Loucy (cell line): ENCODE measurements around the gene CHD6.

Experiments
- H2AFZ ChIP-seq: fragments of 200-600 bp; sonication (generic); 2 replicates; pipeline ENCODE4 v1.6.0; 2016; ENCODE audit warnings: antibody characterized with exemption, mild to moderate bottlenecking, low read length, moderate library complexity
- H3F3A ChIP-seq: fragments of 200-600 bp; 2 replicates; pipeline ENCODE4 v1.6.0; 2016; ENCODE audit warnings: antibody characterized with exemption, low read depth, mild to moderate bottlenecking
- H3K27me3 ChIP-seq: fragments of 200-600 bp; sonication (generic); 2 replicates; pipeline ENCODE4 v1.6.1; 2014; ENCODE audit warnings: low read length, mild to moderate bottlenecking; ENCODE audit not compliant: insufficient read depth, poor library complexity, severe bottlenecking
- H3K36me3 ChIP-seq: fragments of 200-600 bp; sonication (generic); 2 replicates; pipeline ENCODE4 v1.6.1; 2016; ENCODE audit warnings: low read length; ENCODE audit not compliant: insufficient read depth
- H3K4me1 ChIP-seq: fragments of 200-600 bp; sonication (generic); 2 replicates; pipeline ENCODE4 v1.5.1; 2014; ENCODE audit warnings: low read length, mild to moderate bottlenecking; ENCODE audit not compliant: insufficient read depth, poor library complexity, severe bottlenecking
- H3K4me2 ChIP-seq: fragments of 200-600 bp; sonication (generic); 2 replicates; pipeline ENCODE4 v1.6.0; 2014; ENCODE audit warnings: antibody characterized with exemption, low read length, low read depth, mild to moderate bottlenecking; ENCODE audit not compliant: poor library complexity, severe bottlenecking
- H3K4me3 ChIP-seq: fragments of 200-600 bp; sonication (generic); 2 replicates; pipeline ENCODE4 v1.5.1; 2014; ENCODE audit warnings: low read length, mild to moderate bottlenecking, mixed read lengths; ENCODE audit not compliant: poor library complexity, severe bottlenecking
- H3K79me2 ChIP-seq: fragments of 200-600 bp; sonication (generic); 2 replicates; pipeline ENCODE4 v1.6.1; 2014; ENCODE audit warnings: low read length; ENCODE audit not compliant: insufficient read depth
- H3K9ac ChIP-seq: fragments of 200-600 bp; sonication (generic); 2 replicates; pipeline ENCODE4 v1.6.0; 2014; ENCODE audit warnings: mild to moderate bottlenecking, low read depth, low read length, moderate library complexity; ENCODE audit not compliant: poor library complexity, severe bottlenecking
- H3K9me2 ChIP-seq: fragments of 200-600 bp; sonication (generic); replicated peaks from 2 replicates; pipeline ENCODE4 v1.6.1; 2016; ENCODE audit warnings: low read depth, low read length, mixed read lengths
- H3K9me3 ChIP-seq: fragments of 200-600 bp; sonication (generic); 2 replicates; pipeline ENCODE4 v1.6.1; 2014; ENCODE audit warnings: mild to moderate bottlenecking, antibody characterized with exemption, low read length, low read depth; ENCODE audit not compliant: insufficient read depth
- H4K20me1 ChIP-seq: fragments of 200-600 bp; sonication (generic); 2 replicates; pipeline ENCODE4 v1.6.0; 2014; ENCODE audit warnings: antibody characterized with exemption, low read length, mild to moderate bottlenecking; ENCODE audit not compliant: insufficient read depth, poor library complexity, severe bottlenecking
- CTCF ChIP-seq: fragments of 200-600 bp; sonication (generic); conservative IDR thresholded peaks from 2 replicates; pipeline ENCODE4 v1.5.1; 2014; ENCODE audit warnings: mild to moderate bottlenecking, antibody characterized with exemption, low read length
- EZH2phosphoT487 ChIP-seq: fragments of 200-600 bp; IDR thresholded peaks from 2 replicates; pipeline ENCODE4 v1.6.1; 2018; ENCODE audit warnings: antibody characterized with exemption, mild to moderate bottlenecking, moderate library complexity, borderline replicate concordance

Gene CHD6

DNA sequence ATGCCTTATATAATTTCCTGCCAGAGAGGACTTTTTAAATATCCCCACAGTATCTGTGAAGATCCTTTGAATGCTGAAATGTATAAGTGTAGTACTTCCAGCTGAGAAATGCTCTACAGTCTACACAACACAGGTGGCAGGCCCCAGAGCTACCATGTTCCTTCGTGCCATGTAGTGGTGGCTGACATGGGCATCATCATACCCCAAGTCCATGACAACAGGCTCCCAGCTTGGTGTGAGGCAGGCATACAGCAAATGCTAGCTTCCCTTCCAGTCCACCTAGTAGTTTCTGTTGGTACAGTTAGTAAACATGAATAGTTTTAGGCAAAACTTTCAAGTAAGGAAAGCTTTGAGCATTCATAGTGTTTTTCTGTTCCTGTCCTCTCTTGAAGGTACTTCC is 190.3 kb downstream of the CHD6 start:
- H3K27me3 ChIP-seq, result no peaks in the 10 kb centered on the region
- no peaks in the 10 kb centered on the region for H3K79me2 ChIP-seq
- no peaks in the 10 kb centered on the region for H3K9me2 ChIP-seq
- H3K4me2 ChIP-seq, result no peak overlapping the region
- no peaks in the 10 kb centered on the region for H4K20me1 ChIP-seq
- peaks cover 47% of the 10 kb centered on the region for H3K36me3 ChIP-seq
- no peaks in the 10 kb centered on the region for H3K9me3 ChIP-seq
- no peak overlapping the region for H3K4me3 ChIP-seq
- no peak for TF ChIP-seq EZH2phosphoT487
- TF ChIP-seq CTCF, result no peak
- no peak overlapping the region for H3K9ac ChIP-seq
- 0 out of 2 replicates have a peak, but pooled peaks cover 6% of the 10 kb centered on the region for H3F3A ChIP-seq
- H3K4me1 ChIP-seq, result peaks cover 41% of the 10 kb centered on the region
- no peak overlapping the region for H2AFZ ChIP-seq

DNA sequence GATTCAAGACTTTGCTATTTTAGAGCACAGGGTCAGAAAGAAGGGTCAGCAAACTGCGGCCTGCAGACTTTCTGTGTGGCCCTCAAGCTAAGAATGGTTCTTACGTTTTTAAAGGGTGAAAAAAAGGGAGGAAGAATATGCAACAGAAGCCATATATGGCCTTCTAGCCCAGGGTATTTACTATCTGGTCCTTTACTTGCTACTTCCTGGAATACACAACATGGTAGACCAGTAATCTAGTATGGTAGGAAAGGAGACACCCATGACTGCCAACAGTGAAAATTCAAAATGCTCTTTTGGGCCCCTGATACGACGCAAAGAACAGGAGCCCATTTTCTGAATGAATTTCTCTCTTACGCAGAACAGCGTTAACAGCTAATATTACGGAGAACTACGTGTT is 191.2 kb downstream of the CHD6 start:
- no peak overlapping the region for H3K4me2 ChIP-seq
- TF ChIP-seq CTCF (no peak), EZH2phosphoT487 (no peak)
- H3K79me2 ChIP-seq, result no peaks in the 10 kb centered on the region
- H4K20me1 ChIP-seq, result no peaks in the 10 kb centered on the region
- H3K9me3 ChIP-seq, result no peaks in the 10 kb centered on the region
- no peaks in the 10 kb centered on the region for H3K27me3 ChIP-seq
- H3K36me3 ChIP-seq, result peaks cover 52% of the 10 kb centered on the region
- peaks cover 41% of the 10 kb centered on the region for H3K4me1 ChIP-seq
- no peak overlapping the region for H3K9ac ChIP-seq
- H3K4me3 ChIP-seq, result no peak overlapping the region
- H3F3A ChIP-seq, result 0 out of 2 replicates have a peak, but pooled peaks cover 6% of the 10 kb centered on the region
- H2AFZ ChIP-seq, result no peak overlapping the region
- H3K9me2 ChIP-seq, result no peaks in the 10 kb centered on the region

GRCh38 chr20:41426086-41426830 is 191.9 kb downstream of the CHD6 start:
- TF ChIP-seq EZH2phosphoT487, result no peak
- no peak for TF ChIP-seq CTCF
- Histone ChIP-seq H3K27me3 (no peaks in the 10 kb centered on the region), H4K20me1 (no peaks in the 10 kb centered on the region), H3K4me2 (peak overlapping the region; percentile 42), H3K4me3 (no peak overlapping the region), H3K9me3 (no peaks in the 10 kb centered on the region), H3K36me3 (peaks cover 60% of the 10 kb centered on the region), H3K9me2 (no peaks in the 10 kb centered on the region), H3K79me2 (no peaks in the 10 kb centered on the region), H3F3A (0 out of 2 replicates have a peak, but pooled peaks cover 6% of the 10 kb centered on the region), H3K4me1 (peaks cover 41% of the 10 kb centered on the region), H3K9ac (no peak overlapping the region), H2AFZ (no peak overlapping the region)
